OCI-LY3 (cell line): Measurements from ENCODE around the gene EYA2.

ENCODE experiments used
- CTCF ChIP-seq: fragments of 200-600, 300-600 bp; sonication (generic); IDR thresholded peaks from 2 replicates; pipeline ENCODE4 v1.5.1; 2014; ENCODE audit warnings: antibody characterized with exemption, low read length, low read depth
- EZH2phosphoT487 ChIP-seq: fragments of 200-600 bp; shearing (Covaris generic); IDR thresholded peaks from 2 replicates; pipeline ENCODE4 v1.6.1; 2018; ENCODE audit warnings: antibody characterized with exemption, mixed run types, low read depth

- TF ChIP-seq CTCF: no peak
- TF ChIP-seq EZH2phosphoT487: no peak
Observed at GRCh38 chr20:46865824-46866223, 28.8 kb upstream of the EYA2 start.
